Measurements from ENCODE around the gene LCE1F. TPM values are rescaled to one million over a fixed set of nuclear protein-coding genes. Genes with fewer than 3 reads are reported as not detected.

LCE1F gene
- total RNA-seq, 1 experiment from 2014 or later = not detected

DNA sequence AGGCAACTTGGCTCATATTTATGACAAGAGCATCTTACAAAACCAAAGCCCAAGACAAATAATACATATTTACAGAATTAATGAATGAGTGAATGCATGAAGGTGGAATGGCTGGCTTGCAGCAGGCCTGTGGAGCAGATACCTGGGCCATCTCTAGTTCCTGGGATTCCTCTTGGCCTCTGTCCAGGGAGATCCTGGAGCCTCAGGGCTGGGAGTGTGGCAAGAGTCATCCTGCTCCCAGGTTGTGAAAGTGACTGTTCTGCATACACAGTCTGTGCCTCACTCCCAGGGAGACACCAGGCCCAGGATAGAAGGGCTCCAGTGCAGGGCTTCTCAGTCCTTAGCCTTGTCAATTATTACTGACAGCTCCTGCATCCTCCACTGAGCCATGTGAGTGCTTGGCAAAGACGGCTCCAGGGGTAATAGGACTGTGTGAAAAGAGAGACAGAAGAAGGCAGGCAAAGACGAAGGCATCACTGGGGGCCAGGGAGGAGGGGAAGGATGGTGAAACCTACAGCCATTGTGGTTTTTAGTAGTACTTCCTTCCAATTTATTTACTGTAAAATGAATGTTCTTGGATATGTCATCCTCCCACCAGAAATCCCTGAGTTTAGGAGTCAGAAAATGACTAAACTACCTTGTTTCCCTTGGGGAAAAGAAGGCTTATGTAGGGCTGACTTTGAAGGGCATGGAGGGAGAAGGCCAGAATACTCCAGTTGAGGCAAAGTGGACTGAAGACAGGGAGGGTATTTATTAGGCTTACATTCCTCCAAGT is 31.4 kb upstream of the LCE1F start:
- POLR2A ChIA-PET = no interaction called here
- Mint-ChIP-seq H3K9me3 (peaks cover 95% of the 10 kb centered on the region), H3K36me3 (peaks cover 83% of the 10 kb centered on the region), H3K4me1 (no peaks in the 10 kb centered on the region), H3K27me3 (ENCODE audit: low read depth) (peaks cover 7% of the 10 kb centered on the region), H3K4me3 (no peak overlapping the region), H3K27ac (no peak overlapping the region)
- TF ChIP-seq ZNF281 (CRISPR knock-in tag; IDR thresholded peaks at IDR 0.05) = no peak
- ATAC-seq (no peak), DNase-seq (ENCODE audit: low spot score) (no peak)
- CTCF ChIA-PET = no interaction called here

DNA sequence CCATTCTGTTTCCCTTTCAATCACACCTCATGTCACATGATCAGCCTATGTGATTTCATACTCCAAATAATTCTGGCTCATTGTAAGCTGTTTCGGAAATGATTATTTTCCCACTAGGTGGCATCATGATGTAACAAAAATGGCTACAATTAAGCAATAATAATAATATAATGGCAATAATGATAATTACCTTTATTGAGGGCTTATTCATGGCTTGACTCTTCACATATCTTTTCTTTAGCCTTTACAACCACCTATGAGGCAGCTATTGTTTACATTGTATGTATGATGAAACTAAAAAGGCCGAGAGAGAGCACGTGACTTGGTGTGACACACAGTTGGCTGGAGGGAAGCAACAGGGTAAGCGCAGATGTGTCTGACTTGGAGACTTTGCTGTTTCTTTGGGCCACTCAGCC is 29.6 kb upstream of the LCE1F start:
- ChIA-PET POLR2A (no interaction called here), CTCF (no interaction called here)
- Mint-ChIP-seq H3K27ac (no peak overlapping the region), H3K4me1 (no peaks in the 10 kb centered on the region), H3K9me3 (peaks cover 89% of the 10 kb centered on the region), H3K36me3 (peaks cover 70% of the 10 kb centered on the region), H3K27me3 (ENCODE audit: low read depth) (peaks cover 8% of the 10 kb centered on the region), H3K4me3 (no peak overlapping the region)
- TF ChIP-seq GABPB1 (CRISPR knock-in tag; IDR thresholded peaks at IDR 0.05) (peak; percentile 49; the same call in 1 of the 2 replicates), ZNF671 (CRISPR knock-in tag; IDR thresholded peaks at IDR 0.05) (no peak)
- DNase-seq (ENCODE audit: low spot score) (no peak), ATAC-seq (no peak)

- peaks cover 73% of the 10 kb centered on the region for H3K36me3 Mint-ChIP-seq
- peaks cover 8% of the 10 kb centered on the region for H3K27me3 Mint-ChIP-seq (ENCODE audit: low read depth)
- H3K4me3 Mint-ChIP-seq = no peak overlapping the region
- no peak overlapping the region for H3K27ac Mint-ChIP-seq
- H3K4me1 Mint-ChIP-seq = no peaks in the 10 kb centered on the region
- peaks cover 92% of the 10 kb centered on the region for H3K9me3 Mint-ChIP-seq
- ChIA-PET CTCF (no interaction called here), POLR2A (no interaction called here)
- ATAC-seq (no peak), DNase-seq (ENCODE audit: low spot score) (no peak)
- TF ChIP-seq, protein P1, sequence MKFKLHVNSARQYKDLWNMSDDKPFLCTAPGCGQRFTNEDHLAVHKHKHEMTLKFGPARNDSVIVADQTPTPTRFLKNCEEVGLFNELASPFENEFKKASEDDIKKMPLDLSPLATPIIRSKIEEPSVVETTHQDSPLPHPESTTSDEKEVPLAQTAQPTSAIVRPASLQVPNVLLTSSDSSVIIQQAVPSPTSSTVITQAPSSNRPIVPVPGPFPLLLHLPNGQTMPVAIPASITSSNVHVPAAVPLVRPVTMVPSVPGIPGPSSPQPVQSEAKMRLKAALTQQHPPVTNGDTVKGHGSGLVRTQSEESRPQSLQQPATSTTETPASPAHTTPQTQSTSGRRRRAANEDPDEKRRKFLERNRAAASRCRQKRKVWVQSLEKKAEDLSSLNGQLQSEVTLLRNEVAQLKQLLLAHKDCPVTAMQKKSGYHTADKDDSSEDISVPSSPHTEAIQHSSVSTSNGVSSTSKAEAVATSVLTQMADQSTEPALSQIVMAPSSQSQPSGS (CRISPR knock-in tag; IDR thresholded peaks at IDR 0.05; ENCODE audit: borderline replicate concordance, low read depth) = no peak
- no peak for TF ChIP-seq GABPB1 (CRISPR knock-in tag; IDR thresholded peaks at IDR 0.05)
- no peak for TF ChIP-seq TP53 (CRISPR knock-in tag; IDR thresholded peaks at IDR 0.05)
- no peak for TF ChIP-seq TCF7 (CRISPR knock-in tag; IDR thresholded peaks at IDR 0.05; ENCODE audit: low read depth)
- no peak for TF ChIP-seq ZNF281 (CRISPR knock-in tag; IDR thresholded peaks at IDR 0.05)
- TF ChIP-seq KAT7 (CRISPR knock-in tag; IDR thresholded peaks at IDR 0.05; ENCODE audit: borderline replicate concordance) = no peak
- TF ChIP-seq MLX (CRISPR knock-in tag; IDR thresholded peaks at IDR 0.05) = no peak
- no peak for TF ChIP-seq PREB (CRISPR knock-in tag; IDR thresholded peaks at IDR 0.05; ENCODE audit: borderline replicate concordance)
- TF ChIP-seq, protein P2, sequence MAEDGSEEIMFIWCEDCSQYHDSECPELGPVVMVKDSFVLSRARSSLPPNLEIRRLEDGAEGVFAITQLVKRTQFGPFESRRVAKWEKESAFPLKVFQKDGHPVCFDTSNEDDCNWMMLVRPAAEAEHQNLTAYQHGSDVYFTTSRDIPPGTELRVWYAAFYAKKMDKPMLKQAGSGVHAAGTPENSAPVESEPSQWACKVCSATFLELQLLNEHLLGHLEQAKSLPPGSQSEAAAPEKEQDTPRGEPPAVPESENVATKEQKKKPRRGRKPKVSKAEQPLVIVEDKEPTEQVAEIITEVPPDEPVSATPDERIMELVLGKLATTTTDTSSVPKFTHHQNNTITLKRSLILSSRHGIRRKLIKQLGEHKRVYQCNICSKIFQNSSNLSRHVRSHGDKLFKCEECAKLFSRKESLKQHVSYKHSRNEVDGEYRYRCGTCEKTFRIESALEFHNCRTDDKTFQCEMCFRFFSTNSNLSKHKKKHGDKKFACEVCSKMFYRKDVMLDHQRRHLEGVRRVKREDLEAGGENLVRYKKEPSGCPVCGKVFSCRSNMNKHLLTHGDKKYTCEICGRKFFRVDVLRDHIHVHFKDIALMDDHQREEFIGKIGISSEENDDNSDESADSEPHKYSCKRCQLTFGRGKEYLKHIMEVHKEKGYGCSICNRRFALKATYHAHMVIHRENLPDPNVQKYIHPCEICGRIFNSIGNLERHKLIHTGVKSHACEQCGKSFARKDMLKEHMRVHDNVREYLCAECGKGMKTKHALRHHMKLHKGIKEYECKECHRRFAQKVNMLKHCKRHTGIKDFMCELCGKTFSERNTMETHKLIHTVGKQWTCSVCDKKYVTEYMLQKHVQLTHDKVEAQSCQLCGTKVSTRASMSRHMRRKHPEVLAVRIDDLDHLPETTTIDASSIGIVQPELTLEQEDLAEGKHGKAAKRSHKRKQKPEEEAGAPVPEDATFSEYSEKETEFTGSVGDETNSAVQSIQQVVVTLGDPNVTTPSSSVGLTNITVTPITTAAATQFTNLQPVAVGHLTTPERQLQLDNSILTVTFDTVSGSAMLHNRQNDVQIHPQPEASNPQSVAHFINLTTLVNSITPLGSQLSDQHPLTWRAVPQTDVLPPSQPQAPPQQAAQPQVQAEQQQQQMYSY (CRISPR knock-in tag; IDR thresholded peaks at IDR 0.05) = no peak
- TF ChIP-seq RELA (CRISPR knock-in tag; IDR thresholded peaks at IDR 0.05; ENCODE audit: borderline replicate concordance) = no peak
- TF ChIP-seq, protein P3, sequence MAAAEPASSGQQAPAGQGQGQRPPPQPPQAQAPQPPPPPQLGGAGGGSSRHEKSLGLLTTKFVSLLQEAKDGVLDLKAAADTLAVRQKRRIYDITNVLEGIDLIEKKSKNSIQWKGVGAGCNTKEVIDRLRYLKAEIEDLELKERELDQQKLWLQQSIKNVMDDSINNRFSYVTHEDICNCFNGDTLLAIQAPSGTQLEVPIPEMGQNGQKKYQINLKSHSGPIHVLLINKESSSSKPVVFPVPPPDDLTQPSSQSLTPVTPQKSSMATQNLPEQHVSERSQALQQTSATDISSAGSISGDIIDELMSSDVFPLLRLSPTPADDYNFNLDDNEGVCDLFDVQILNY (CRISPR knock-in tag; IDR thresholded peaks at IDR 0.05) = no peak
- TF ChIP-seq ZNF317 (CRISPR knock-in tag; IDR thresholded peaks at IDR 0.05; ENCODE audit: borderline replicate concordance, low read depth) = no peak
These were observed 29.0 kb upstream of the LCE1F start for GRCh38 chr1:152745765-152746444.

Data from WTC11 (cell line).